GM15510 (cell line): ENCODE results near the gene ZNF48.

ENCODE experiments used
- POLR2A ChIP-seq: IDR thresholded peaks from 3 replicates; pipeline ENCODE4 v1.6.1; 2011; ENCODE audit warnings: borderline replicate concordance; ENCODE audit not compliant: insufficient read length; ENCODE audit errors: extremely low read depth

Gene ZNF48

DNA sequence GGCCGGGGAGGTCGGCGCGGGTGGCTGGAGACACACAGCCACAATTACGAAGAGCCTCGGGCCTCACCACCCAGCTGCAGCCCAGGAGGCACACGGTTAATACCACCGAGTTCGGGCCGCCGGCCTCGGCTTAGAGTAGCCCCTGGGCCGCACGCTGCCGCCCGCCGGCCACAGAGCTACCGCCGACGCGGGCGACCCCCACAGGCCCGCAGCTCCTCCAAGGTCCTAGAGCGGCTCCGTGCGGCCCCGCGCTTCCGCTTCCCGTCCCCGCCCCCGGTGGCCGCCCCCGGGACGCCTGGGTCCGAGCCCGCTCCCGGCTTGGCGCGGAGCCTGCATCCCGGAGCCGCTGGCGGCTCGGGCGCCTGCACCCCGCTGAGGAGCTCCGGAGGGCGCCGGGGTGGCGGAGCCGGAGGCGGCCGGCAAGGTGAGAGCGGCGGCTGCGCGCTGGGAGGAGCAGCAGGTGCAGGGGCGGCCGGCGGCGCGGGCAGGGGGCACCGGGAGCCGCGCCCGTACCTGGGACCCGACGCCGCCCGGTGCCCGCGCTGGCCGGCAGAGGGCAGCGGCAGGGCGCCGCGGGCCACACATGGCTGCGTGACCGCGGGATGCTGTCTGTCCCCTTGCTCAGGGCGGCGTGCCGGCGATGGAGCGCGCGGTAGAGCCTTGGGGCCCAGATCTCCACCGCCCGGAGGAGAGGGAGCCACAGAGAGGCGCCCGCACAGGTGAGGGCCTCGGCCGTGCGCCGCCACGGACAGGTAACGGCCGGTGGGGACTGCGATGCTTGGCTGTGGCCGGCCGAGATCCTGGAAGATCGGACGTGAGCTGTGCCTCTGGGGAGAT lies at the start of gene ZNF48:
Gene ZNF48 (plus strand): TSS at position 266 of the 837 bp plus-strand sequence. CDS start 375 bp downstream, at position 641.
- TF ChIP-seq POLR2A, result peak; percentile 80

DNA sequence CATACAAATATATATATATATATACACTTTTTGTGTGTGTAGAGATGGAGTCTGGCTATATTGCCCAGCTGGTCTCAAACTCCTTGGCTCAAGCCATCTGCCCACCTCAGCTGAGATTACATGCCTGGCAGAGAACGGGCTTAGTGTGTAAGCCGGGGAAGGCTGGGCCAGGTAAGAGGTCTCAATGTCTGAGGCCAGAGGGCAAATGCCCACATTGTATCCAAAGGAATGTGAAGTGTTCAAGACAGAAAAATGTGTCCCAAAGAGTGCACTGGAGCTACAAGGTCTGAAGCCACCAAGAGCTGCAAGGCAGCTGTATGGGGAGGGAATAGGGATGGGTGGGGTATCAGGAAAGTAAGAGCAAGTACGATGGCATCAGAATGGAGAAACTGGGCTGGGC lies 48.9 kb upstream of the ZNF48 start:
- no peak for TF ChIP-seq POLR2A

DNA sequence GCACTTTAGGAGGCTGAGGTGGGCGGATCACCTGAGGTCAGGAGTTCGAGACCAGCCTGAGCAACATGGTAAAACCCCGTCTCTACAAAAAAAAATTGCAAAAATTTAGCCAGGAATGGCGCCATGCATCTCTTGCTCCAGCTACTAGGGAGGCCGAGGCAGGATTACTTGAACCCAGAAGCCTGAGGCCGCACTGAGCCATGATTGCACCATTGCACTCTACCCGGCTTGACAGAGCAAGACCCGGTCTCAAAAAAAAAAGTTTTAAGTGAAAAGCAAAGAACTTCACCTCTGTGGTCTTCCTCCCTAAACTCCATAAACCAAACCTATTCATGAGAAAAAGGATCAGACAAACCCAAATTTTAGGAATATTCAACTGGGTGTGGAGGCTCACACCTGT lies 47.1 kb upstream of the ZNF48 start:
- no peak for TF ChIP-seq POLR2A

DNA sequence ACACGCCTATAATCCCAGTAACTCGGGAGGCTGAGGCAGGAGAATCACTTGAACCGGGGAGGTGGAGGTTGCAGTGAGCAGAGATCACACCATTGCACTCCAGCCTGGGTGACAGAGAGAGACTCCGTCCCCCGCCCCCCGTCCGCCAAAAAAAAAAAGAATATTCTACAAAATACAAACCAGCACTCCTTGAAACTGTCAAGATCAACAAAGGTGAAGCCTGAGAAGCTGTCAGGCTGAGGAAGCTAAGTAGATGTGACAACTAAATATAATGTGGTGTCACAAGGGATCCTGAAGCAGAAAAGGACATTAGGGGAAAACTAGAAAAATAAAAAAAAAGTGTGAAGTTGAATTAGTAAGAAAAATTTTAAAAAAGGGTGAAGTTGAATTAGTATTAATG lies 46.3 kb upstream of the ZNF48 start:
- TF ChIP-seq POLR2A, result no peak

DNA sequence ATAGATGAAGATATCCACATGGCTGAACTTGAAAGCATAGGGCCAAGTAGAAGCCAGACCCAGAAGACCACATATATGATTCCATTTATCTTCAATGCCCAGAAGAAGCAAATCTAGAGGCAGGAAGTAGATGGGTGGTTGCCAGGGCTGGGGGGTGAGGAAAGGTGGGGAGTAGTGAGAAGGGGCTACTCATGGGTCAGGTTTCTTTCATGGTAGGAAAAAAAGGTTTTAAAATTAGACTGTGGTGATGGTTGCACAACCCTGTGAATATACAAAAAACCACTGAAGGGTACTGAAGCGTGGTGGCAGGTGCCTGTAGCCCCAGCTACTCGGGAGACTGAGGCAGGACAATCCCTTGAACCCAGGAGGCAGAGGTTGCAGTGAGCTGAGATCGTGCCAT lies 45.5 kb upstream of the ZNF48 start:
- no peak for TF ChIP-seq POLR2A

DNA sequence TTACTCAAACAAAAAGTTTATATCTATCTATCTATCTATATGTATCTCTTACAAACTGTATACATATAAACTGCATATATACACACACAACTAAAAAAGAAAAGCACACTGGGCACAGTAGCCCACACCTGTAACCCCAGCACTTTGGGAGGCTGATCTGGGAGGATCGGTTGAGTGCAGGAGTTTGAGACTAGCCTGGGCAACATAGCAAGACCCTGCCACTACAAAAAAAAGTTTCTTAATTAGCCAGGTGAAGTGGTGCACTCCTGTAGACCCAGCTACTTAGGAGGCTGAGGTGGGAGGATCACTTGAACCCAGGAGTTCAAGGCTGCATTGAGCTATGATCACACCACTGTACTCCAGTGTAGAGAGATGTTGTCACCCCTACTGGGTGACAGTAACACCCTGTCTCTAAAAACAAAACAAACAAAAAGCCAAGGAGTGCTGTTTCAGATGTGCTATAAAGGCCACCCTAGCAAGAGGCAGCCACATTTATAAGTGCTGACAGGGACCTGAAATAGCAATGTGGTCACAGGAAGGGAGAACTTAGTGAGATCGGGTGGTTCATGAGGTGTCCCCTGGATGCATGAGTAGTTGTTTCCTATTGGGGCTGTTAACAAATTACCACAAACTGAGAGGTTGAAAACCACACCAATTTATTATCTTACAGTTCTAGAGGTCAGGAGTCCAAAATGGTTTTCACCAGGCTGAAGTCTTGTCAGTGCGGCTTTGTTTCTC lies 44.9 kb upstream of the ZNF48 start:
- TF ChIP-seq POLR2A, result no peak

DNA sequence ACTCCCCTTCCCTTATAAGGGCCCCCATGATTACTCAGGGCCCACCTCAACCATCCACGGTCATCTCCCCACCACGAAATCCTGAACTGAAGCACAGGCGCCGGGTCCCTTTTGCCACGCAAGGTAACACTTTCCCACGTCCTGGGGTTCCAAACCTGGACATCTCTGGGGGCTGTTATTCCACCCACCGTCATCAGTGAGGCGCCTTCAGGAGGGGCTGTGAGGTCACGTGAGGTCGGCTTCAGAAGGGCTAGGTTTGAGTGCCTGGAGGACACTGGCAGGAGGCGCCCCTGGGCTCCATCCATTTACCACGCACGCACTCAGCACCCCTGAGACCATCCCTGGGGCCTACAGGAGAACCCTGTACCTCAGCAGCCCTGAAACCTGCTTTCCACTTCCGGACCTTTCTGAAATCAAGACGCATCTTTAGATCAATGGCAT lies 44.2 kb upstream of the ZNF48 start:
- TF ChIP-seq POLR2A, result no peak

DNA sequence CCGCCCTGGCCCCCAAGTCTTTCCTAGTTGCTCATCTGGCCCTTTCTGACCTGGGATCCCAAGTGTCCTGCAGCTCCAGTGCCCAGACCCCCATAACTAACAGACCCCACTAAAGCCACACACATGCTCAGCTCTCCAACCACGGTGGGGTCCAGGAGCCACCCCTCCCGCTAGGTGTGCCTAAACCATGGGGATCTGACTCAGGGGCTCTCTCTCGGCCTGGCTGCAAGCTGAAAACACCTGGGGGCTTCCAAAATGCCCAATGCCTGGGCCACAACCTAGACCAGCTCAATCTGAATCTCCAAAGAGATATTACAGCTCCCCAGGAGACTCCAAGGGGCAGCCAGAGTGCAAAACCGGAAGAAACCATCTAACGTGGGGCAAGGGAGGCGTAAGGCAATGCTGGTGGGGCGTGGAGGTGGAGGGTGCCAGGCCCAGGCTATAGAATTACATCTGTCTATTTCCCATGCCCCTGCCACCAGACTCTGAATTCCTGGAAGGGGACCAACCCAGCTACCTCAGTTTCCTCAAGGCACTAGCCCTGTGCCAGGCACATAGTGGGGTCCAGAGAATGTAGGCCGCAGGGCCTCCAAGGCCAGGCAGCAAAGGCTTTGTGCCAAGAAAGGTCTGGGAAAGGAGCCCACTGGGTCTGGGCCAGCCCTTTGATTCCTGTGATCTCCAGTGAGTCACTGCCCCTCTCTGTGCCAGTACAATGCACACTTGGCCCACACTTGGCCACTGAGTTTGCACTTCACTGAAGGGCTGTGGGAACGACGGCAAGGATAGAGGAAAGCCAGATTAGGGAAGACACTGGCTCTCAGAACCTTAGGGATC lies 43.4 kb upstream of the ZNF48 start:
- TF ChIP-seq POLR2A, result no peak

DNA sequence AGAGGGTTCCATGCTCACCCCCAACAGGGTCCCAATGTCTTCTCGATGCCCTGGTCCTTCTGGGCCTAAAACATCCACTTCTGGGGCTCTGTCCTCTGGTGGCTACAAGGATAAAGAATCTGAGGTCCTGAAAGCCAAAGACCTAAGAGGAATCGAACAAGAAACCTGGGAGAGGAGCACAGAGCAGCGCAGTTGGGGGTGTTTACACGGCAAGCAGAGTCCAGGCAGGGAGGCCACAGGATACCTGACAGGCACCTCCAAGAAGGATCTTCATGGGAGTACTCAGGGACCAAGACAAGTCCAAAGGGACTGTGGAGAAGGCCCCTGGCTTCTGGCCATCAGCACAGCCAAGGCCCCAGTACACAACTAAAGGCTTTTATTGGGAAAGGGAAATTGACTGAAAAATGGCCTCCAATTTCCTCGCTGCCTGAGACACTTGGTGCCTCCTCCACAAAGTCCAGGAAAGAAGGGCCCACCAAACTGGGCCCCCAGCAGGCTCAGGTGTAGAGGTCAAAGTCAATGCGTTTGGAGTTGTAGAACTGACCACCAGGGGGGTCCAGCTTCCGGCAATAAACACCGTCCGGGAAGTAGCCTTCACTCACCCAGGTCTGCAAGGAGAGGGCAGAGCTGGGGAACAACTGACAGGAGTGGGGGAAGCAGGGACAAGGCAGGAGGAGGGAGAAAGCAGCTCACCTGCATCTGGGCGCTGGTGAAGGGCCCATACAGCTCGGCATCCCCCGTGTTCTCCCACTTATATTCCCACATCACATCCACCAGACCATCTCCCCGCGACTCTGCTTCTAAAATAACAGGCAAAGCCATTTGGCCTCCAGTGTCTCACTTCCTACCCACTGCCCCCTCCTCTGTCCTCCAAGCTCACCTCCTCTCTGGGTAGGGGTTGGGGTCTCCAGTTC lies 42.5 kb upstream of the ZNF48 start:
- no peak for TF ChIP-seq POLR2A

DNA sequence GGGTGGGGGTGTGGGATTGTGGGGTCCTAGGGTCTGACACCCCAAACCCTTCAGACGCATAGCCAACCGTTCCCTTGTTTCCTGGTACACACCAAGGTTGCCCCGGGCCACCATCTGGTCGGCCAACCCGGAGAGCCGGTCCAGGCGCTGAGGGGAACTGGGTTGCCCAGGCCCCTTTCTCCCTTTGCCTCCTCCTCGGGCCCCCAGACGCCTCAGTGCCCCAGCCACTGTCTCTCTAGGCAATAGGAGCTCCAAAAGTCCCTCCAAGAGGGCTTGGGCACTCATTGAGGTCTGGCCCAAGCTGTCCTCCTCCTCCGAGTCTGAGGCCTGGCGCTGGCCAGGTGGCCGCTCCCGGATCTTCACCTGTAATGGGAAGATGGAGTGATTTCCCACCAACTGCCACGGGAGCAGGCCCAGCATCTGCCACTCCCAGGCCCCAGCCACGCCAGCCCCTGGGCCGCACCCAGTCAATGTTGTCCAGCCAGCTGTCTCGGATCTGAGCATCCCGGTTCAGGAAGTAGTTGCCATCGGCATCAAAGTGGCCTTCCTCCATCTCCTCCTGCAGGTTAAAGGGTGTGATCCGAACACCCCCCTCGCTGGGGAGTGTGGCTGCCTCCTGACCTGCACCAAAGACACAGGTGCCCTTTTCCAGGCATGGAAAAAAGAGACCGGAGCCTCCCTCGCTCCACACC lies 41.6 kb upstream of the ZNF48 start:
- no peak for TF ChIP-seq POLR2A

DNA sequence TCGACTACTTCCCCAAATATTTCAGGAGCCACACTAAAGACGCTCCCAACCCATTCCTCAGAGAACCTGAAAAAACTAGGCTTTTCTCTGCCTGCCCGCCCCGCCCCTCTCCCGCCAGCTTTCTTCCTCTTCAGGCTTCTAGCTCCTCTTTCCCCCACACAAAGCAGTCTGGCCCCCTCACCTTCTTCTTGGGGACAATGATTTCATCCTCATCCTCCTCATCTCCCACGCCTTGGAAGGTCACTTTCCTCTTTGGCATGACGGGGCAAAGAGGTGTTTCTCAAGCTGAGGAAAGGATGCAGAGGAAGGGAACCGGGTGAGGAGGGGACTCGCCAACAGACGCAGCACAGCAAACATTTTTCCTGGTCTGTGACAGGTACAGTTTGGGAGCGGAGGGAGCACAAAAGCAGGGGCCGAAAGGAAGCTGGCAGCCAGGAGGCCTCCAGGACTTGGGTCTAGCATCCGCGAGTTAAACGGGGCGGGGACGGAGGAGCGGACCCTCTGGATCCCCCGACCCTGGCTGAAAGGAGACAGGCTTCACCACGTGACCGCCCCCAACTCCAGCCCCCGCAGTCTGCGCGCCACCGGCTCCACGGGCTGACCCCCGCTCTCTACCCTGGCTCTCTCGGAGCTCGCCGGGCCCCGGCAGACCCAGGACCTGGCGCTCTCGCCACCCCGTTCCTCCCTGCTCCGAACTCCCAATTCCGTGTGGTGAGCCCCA lies 40.6 kb upstream of the ZNF48 start:
- no peak for TF ChIP-seq POLR2A

DNA sequence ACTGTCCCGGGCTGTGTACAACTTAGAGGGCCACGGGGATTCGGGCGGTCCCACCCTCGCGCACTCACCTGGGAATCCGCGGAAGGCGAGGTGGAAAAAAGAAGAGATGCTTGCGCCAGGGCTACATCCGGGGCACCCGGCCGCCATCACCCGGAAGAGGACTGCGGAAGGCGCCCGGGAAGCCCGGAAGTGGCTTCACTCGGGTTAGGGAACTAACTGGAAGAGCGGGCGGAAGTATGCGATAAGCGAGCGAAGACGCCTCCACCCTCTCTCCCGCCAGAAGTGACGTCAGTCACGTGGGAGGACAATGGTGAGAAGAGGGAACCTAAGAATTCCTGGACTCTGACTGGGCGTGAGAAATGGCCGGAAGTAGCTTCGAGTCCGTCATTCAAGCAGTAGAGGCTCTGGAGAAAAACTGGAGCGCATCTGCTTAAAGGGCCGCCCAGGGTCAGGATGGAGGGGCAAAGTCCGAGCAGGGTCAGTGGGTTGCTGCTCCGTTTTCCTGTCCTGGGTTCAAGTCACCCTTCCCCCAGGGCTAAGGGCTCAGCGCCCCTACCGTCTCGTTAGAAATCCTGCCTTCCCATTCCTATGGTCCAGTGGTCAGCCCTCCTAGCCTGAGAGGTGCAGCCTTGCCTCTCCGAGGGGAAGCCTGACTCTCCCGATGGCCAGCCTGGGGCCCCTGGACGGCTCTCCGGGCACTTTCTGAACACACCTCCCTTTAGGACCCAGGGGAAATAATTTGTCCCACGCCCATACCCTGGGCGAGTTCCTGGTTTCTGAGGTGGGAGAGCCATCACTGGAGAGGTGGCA lies 39.9 kb upstream of the ZNF48 start, which contains the start of gene CD2BP2:
Gene CD2BP2 (minus strand): TSS at position 165 of the 810 bp plus-strand sequence. CDS start 627 bp downstream, outside the sequence.
- TF ChIP-seq POLR2A, result peak; percentile 62

DNA sequence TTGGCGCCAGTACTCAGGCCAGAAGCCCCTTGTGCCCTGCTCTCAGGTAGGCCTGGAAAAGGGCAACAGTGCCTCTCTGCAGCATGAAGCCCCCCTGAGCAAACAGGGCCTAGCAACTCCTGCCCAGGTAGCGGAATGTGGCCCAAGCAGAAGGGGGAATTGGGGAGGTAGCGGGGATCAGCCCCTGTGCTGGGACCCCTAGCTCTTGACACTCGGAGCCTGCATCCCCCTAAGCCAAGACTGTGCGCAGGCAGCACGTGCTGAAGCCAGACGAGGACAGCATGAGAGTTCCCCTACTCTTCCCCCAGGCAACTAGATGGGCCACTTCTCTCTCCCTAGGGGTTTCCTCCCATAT lies 39.3 kb upstream of the ZNF48 start:
- no peak for TF ChIP-seq POLR2A
